ENCODE results near the gene RSPO1.

The RSPO1 gene

DNA sequence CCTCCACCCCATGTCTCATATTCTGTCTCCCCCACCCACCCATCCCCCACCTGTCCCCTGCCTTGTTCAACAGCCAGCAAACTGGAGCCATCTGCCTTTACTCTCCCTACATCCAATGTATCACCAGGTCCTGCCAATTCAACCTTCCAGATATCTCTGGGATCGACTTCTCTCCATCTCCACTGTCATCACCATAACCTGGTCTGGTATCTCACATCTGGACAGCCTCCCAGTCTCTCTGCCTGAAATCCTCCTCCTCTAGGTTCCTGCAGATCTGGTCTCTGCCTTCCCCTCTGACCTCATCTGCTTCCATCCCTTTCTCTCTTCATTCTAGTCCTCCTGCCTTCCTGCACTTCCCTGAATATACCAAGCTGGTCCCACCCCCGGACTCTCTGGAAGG, 35.4 kb upstream of the RSPO1 start:
- no peak for DNase-seq
- TF ChIP-seq, protein P1, sequence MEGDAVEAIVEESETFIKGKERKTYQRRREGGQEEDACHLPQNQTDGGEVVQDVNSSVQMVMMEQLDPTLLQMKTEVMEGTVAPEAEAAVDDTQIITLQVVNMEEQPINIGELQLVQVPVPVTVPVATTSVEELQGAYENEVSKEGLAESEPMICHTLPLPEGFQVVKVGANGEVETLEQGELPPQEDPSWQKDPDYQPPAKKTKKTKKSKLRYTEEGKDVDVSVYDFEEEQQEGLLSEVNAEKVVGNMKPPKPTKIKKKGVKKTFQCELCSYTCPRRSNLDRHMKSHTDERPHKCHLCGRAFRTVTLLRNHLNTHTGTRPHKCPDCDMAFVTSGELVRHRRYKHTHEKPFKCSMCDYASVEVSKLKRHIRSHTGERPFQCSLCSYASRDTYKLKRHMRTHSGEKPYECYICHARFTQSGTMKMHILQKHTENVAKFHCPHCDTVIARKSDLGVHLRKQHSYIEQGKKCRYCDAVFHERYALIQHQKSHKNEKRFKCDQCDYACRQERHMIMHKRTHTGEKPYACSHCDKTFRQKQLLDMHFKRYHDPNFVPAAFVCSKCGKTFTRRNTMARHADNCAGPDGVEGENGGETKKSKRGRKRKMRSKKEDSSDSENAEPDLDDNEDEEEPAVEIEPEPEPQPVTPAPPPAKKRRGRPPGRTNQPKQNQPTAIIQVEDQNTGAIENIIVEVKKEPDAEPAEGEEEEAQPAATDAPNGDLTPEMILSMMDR (IDR thresholded peaks at IDR 0.05) = no peak
- Histone ChIP-seq H3K27me3 (peaks cover 0 to 25% of the 10 kb centered on the region in 2 donors), H3K4me1 (no peaks in the 10 kb centered on the region), H3K4me3 (no peak overlapping the region), H3K9me3 (no peaks in the 10 kb centered on the region), H3K36me3 (no peaks in the 10 kb centered on the region), H3K27ac (no peak overlapping the region)
- intact Hi-C loops (cut with DNase I; ENCODE audit: low total_unique reads) = no loop called here

DNA sequence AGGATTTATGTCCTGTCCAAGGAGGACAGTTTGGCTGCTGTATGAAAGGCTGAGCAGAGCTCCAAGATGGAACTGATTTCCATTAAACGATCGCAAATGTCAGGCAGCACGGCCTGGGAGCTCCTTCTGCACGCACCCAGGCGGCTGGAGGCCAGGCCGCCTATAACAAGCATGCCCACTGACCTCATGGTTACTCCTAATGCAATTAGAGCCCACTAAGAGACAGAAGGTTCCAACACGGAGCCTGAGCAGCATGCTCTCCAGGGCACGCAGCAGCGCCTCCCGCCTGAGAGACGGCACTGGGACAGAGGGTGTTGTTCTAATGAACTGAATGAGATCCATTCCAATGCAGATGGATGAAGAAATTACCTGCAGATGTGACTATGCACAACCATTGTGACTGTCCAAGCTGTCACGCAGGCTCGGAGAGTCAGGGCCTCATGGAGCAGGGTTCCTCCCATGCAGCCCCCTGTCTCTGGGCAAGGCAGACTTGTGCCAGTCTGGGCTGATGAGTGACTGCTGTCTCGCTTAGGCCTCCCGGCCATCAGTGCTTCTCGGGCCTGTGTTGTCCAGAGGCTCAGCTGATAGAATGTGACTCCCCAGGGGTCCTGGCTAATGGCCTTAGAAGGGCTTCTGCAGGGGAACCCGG, 32.5 kb upstream of the RSPO1 start:
- no peaks in the 10 kb centered on the region for H3K36me3 ChIP-seq
- TF ChIP-seq, protein P1 (IDR thresholded peaks at IDR 0.05) = no peak
- H3K4me3 ChIP-seq = no peak overlapping the region
- no peak overlapping the region for H3K27ac ChIP-seq
- no peaks in the 10 kb centered on the region for H3K9me3 ChIP-seq
- H3K27me3 ChIP-seq = peaks cover 0 to 31% of the 10 kb centered on the region in 2 donors
- intact Hi-C loops (cut with DNase I; ENCODE audit: low total_unique reads) = no loop called here
- no peaks in the 10 kb centered on the region for H3K4me1 ChIP-seq
- no peak for DNase-seq

DNA sequence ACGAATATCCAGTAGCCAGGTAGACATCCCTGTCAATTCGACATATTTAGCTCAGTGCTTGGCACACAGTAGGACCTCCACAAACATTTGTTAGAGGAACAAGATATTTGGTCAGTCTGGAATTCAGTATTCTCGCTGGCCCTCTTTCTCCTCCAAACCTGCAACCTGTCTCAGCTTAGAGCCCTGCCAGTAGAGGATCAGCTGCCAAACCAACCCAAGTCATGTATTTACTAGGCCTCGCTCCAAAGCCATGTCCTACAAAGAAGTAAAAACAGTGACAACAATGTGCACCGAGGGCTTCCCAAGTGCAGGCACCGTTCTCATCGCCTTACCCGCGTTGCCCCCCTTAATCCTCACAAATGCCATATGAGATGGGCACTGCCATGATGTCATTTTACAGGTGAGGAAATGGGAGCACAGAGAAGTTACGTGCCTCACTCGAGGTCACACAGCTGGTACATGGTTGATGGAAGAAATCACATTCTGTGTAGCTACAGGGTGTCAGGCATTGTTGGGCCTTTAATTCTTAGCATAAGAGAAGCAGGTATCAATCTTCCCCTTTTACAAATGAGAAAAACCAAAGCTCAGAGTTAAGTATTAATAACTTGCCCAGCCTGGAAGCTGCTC, 31.7 kb upstream of the RSPO1 start:
- intact Hi-C loops (cut with DNase I; ENCODE audit: low total_unique reads) = no loop called here
- no peaks in the 10 kb centered on the region for H3K9me3 ChIP-seq
- no peaks in the 10 kb centered on the region for H3K4me1 ChIP-seq
- H3K36me3 ChIP-seq = no peaks in the 10 kb centered on the region
- no peak overlapping the region for H3K4me3 ChIP-seq
- no peak overlapping the region for H3K27ac ChIP-seq
- no peak for DNase-seq
- TF ChIP-seq, protein P1 (IDR thresholded peaks at IDR 0.05) = no peak
- H3K27me3 ChIP-seq = peaks cover 0 to 32% of the 10 kb centered on the region in 2 donors

DNA sequence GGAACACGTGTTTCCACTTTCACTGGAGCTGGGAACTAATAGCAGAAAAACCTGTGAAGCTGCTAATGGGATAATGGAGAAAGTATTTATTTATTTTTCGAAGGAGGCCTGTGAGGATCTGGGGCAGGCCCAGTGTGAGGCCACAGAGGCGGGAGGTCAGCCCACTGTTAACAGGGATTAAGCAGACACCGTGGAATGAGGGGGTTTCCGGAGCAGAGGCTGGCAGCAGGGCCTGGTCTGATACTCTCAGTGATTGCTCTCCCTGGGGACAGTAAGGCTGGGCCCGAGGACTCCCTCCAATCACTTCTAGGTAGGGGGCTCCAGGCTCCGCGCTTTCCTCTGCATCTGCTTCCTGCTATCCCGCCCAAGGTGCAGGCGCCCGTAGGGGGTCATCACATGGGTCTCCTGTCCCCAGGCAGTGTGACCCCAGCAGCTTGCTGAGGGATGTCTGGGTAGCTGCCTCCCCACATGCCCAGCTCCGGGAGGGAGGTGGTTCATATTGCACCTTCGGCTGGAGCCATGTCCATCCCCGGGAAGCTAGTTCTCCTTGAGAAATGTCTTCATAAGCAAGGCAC, 28.8 kb upstream of the RSPO1 start:
- Histone ChIP-seq H3K4me1 (no peaks in the 10 kb centered on the region), H3K9me3 (no peaks in the 10 kb centered on the region), H3K27me3 (peaks cover 0 to 31% of the 10 kb centered on the region in 2 donors), H3K36me3 (no peaks in the 10 kb centered on the region), H3K27ac (no peak overlapping the region), H3K4me3 (no peak overlapping the region)
- TF ChIP-seq, protein P1 (IDR thresholded peaks at IDR 0.05) = no peak
- intact Hi-C loops (cut with DNase I; ENCODE audit: low total_unique reads) = no loop called here
- no peak for DNase-seq

DNA sequence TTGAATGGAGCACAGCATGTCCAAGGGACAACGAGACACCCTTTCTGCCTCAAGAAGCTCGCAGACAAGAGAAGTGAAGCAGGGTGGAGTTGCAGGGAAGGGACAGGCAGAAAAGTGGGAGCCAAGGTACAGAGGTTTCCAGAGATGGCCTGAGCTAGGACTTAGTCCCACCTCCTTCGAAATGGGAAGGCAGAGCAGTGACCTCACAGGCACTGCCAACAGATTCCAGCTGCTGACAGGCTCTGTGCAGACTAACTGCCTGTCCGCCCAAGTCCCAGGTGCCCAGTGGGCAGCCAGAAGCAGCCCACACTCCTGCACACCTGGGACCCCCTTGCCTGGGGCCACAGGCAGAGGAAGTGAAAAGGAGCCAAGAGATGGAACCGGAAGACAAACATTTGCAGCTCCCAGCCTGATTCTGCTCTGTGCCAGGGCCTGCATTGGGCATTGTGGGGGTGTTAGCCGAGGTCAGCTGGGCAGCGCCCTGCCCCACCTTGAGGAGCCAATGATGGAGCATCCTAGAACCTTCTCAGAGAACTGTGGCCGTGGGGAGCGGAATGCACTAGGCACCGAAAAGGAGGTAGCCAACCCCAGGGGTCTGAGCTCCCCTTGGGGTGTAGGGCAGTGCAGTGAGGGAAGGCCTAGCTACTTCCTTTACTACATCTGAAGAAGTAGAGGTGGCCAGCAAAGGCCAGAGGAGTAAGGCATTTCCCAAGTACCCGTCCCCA, 27.5 kb upstream of the RSPO1 start:
- intact Hi-C loops (cut with DNase I; ENCODE audit: low total_unique reads) = no loop called here
- TF ChIP-seq, protein P1 (IDR thresholded peaks at IDR 0.05) = no peak

More for the DNA sequence above, 27.5 kb upstream of the RSPO1 start:
- H3K27ac ChIP-seq = no peak overlapping the region
- peaks cover 0 to 41% of the 10 kb centered on the region in 2 donors for H3K27me3 ChIP-seq
- DNase-seq = no peak
- no peaks in the 10 kb centered on the region for H3K4me1 ChIP-seq
- no peak overlapping the region for H3K4me3 ChIP-seq
- no peaks in the 10 kb centered on the region for H3K9me3 ChIP-seq
- H3K36me3 ChIP-seq = no peaks in the 10 kb centered on the region
